Bronchial epithelial cell (primary cell): ENCODE measurements around the gene RGS11. TPM values are rescaled to one million over a fixed set of nuclear protein-coding genes. Genes with fewer than 3 reads are reported as not detected.

Experiments
- total RNA-seq: library from RNA; depleted of rRNA; stranded (reverse); fragments of >200 nt; gene quantifications from 2 replicates; pipeline ENCODE4 v1.2.1, GENCODE V29; 2014

The RGS11 gene
- total RNA-seq, 1 donor from 2014 or later = not detected

Other genes starting within 250 kb of the RGS11 start
- gene POLR3K, start 222.3 kb downstream of the RGS11 start, total RNA-seq = 4.7 and 5.8 TPM in 2 replicates
- 9.0 and 14.1 TPM in 2 replicates for gene SNRNP25, start 222.1 kb downstream of the RGS11 start, total RNA-seq
- 10.3 and 20.6 TPM in 2 replicates for gene RHBDF1, start 203.3 kb downstream of the RGS11 start, total RNA-seq
- gene MPG, start 197.7 kb downstream of the RGS11 start, total RNA-seq = 91.1 and 107 TPM in 2 replicates
- 6.8 TPM in 2 replicates for gene NPRL3, start 137.3 kb downstream of the RGS11 start, total RNA-seq
- not detected in 2 replicates for gene HBZ, start 123.3 kb downstream of the RGS11 start, total RNA-seq
- not detected in 2 replicates for gene HBM, start 110.0 kb downstream of the RGS11 start, total RNA-seq
- not detected in 2 replicates for gene HBA2, start 103.1 kb downstream of the RGS11 start, total RNA-seq
- not detected in 2 replicates for gene HBA1, start 99.3 kb downstream of the RGS11 start, total RNA-seq
- not detected in 2 replicates for gene HBQ1, start 95.5 kb downstream of the RGS11 start, total RNA-seq
- gene LUC7L, start 46.5 kb downstream of the RGS11 start, total RNA-seq = 28.5 and 29.5 TPM in 2 replicates
- gene FAM234A, start 41.1 kb downstream of the RGS11 start, total RNA-seq = 11.3 and 39.3 TPM in 2 replicates
- gene ARHGDIG, start 4.6 kb upstream of the RGS11 start, total RNA-seq = 0.51 TPM in 1 of 2 replicates, not detected in the other
- under 0.01 TPM in 1 of 2 replicates, not detected in the other for gene PDIA2, start 7.2 kb upstream of the RGS11 start, total RNA-seq
- gene AXIN1, start 76.8 kb upstream of the RGS11 start, total RNA-seq = 49.0 and 49.5 TPM in 2 replicates
- gene MRPL28, start 94.6 kb upstream of the RGS11 start, total RNA-seq = 104 and 113 TPM in 2 replicates
- gene PGAP6, start 106.0 kb upstream of the RGS11 start, total RNA-seq = 44.2 and 46.3 TPM in 2 replicates
- gene NME4, start 121.3 kb upstream of the RGS11 start, total RNA-seq = 35.3 and 64.0 TPM in 2 replicates
- gene DECR2, start 125.9 kb upstream of the RGS11 start, total RNA-seq = 3.7 and 7.6 TPM in 2 replicates
- gene RAB11FIP3, start 149.7 kb upstream of the RGS11 start, total RNA-seq = 9.6 and 10.5 TPM in 2 replicates